Psoas muscle (tissue), 8 donors: Measurements from ENCODE around the gene CYP4F8. TPM values are rescaled to one million over a fixed set of nuclear protein-coding genes. Genes with fewer than 3 reads are reported as not detected.

Experiments
- ATAC-seq, 4 donors: fragments of 200-7000 bp; cut with Tn5 transposase; one replicate each; pipeline ENCODE4 v1.9.1; 2020; ENCODE audit warnings: moderate library complexity in 3 of 4, mild to moderate bottlenecking in 2 of 4
- DNase-seq, 2 donors: peaks; one replicate each; pipeline ENCODE4 v3.0.0-alpha.2; 2020
- H3K27ac ChIP-seq: fragments of 200-600 bp; one replicate; pipeline ENCODE4 v1.8.0; 2022
- H3K27me3 ChIP-seq, 3 donors: fragments of 200-600 bp in 1 of 3; one replicate each; pipeline versions ENCODE4 v1.6.1 to v1.8.0; 2013 to 2022; ENCODE audit warnings: low read length in 2 of 3, mild to moderate bottlenecking in 2 of 3, moderate library complexity in 1 of 3; ENCODE audit not compliant: insufficient read depth in 3 of 3
- H3K36me3 ChIP-seq, 2 donors: fragments of 200-600 bp in 1 of 2; one replicate each; pipeline versions ENCODE4 v1.6.1 to v1.8.0; 2013 to 2022; ENCODE audit warnings: low read depth in 1 of 2, mild to moderate bottlenecking in 1 of 2, moderate library complexity in 1 of 2; ENCODE audit not compliant: insufficient read depth in 1 of 2
- H3K4me1 ChIP-seq: fragments of 200-600 bp; one replicate; pipeline ENCODE4 v1.8.0; 2022
- H3K4me3 ChIP-seq: fragments of 200-600 bp; one replicate; pipeline ENCODE4 v1.8.0; 2022; ENCODE audit warnings: mild to moderate bottlenecking
- H3K9me3 ChIP-seq: fragments of 200-600 bp; one replicate; pipeline ENCODE4 v1.8.0; 2022
- WGBS, 3 donors: extraction: QIAGEN DNeasy Blood & Tissue Kit; methylation state at CpG; one replicate each; pipeline versions ENCODE4 v1.1.6 to v1.1.7; 2013; 5-methylcytosine and 5-hydroxymethylcytosine counted together
- intact Hi-C, 2 donors: fragments of 100-400 bp; cut with DNase I; formaldehyde crosslinking; loops; one replicate each; pipeline versions ENCODE4 v1.11.0 to v1.14.2; 2022
- polyA plus RNA-seq, 3 donors: library from polyadenylated mRNA; stranded (reverse); fragments of 200-250 nt; gene quantifications; one replicate each; pipeline ENCODE4 v1.2.3, GENCODE V29; 2013
- total RNA-seq, 4 donors: library from RNA; stranded (reverse); fragmentation: NEBNext Ultra II Directional in 2 of 4; extraction: Animal tissue kit (Norgen Biotek cat#: 25700) in 2 of 4; gene quantifications; one replicate each; pipeline versions ENCODE4 v1.2.1 to v1.2.4, GENCODE V29; 2021 to 2023
- TF ChIP-seq, protein P1 (sequence below): fragments of 200-600 bp; IDR thresholded peaks from one replicate; pipeline ENCODE4 v1.8.0; 2022; ENCODE audit warnings: antibody characterized with exemption
- donor health status: healthy with polysubstance abuse.
- donor health status: DM: no; HTN: no; CAD: no; lungs with moderate emphysema.
- donor health status: Bipolar disorder and iron deficiency.
- donor health status: healthy.
- donor health status: DM: yes; HTN: yes; CAD: no.
- donor health status: DM: no; HTN: no; CAD: no.
- donor health status: DM: no; HTN: no; CAD: no.
- donor health status: DM: yes; HTN: yes; CAD: no.

The CYP4F8 gene
- total and polyA plus RNA-seq, 7 donors = not detected

DNA sequence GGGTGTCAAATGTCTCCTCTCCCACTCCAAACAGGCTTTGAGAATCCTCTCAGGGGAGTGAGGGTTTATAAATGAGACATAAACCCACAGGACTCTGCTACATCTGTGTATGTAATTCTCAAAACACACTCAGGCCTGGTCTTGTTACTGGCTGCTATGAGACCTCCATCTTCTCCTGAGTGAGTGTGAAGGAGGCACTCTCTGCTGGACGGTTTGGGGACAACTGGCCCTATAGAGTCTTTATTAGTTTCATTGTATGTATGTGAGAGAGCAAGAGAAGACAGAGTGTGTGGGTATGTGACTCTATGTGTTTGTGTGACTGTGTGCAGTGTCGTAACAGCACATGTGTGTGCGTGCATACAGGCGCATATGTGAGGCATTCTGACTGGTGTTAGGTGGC lies 48.2 kb downstream of the CYP4F8 start:
- TF ChIP-seq, protein P1, sequence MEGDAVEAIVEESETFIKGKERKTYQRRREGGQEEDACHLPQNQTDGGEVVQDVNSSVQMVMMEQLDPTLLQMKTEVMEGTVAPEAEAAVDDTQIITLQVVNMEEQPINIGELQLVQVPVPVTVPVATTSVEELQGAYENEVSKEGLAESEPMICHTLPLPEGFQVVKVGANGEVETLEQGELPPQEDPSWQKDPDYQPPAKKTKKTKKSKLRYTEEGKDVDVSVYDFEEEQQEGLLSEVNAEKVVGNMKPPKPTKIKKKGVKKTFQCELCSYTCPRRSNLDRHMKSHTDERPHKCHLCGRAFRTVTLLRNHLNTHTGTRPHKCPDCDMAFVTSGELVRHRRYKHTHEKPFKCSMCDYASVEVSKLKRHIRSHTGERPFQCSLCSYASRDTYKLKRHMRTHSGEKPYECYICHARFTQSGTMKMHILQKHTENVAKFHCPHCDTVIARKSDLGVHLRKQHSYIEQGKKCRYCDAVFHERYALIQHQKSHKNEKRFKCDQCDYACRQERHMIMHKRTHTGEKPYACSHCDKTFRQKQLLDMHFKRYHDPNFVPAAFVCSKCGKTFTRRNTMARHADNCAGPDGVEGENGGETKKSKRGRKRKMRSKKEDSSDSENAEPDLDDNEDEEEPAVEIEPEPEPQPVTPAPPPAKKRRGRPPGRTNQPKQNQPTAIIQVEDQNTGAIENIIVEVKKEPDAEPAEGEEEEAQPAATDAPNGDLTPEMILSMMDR = no peak
- Histone ChIP-seq H3K9me3 (peaks cover 7% of the 10 kb centered on the region), H3K36me3 (no peaks in the 10 kb centered on the region), H3K27me3 (peaks cover 0 to 3% (median 0%) of the 10 kb centered on the region in 3 donors), H3K27ac (no peak overlapping the region), H3K4me1 (no peaks in the 10 kb centered on the region), H3K4me3 (no peak overlapping the region)
- DNase-seq (no peak), ATAC-seq (no peak)
- intact Hi-C loops = no loop called here
- WGBS, 3 donors = 73 to 75% (median 73%) methylated on average over 4 of the region's 4 CpGs

DNA sequence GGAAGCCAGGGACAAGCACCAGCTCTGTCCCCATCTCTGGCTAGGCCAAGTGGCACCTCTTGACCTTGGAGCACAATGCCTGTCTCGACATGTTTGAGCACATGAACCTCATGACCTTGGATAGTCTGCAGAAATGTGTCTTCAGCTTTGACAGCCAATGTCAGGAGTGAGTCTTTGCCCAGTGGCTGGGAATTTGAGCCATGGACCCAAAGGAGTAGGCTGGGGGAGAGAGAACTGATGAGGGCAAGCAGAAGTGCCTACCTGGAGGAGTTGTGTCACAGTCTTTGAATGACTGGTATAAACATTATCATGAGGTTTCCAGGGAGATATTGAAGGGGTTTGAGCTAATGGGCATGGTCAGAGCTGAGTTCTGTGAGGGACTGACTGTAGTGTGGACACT lies 51.2 kb downstream of the CYP4F8 start:
- no peaks in the 10 kb centered on the region for H3K4me1 ChIP-seq
- peaks cover 0 to 3% (median 0%) of the 10 kb centered on the region in 3 donors for H3K27me3 ChIP-seq
- no peak overlapping the region for H3K4me3 ChIP-seq
- peaks cover 7% of the 10 kb centered on the region for H3K9me3 ChIP-seq
- no peak for DNase-seq
- intact Hi-C loops = no loop called here
- H3K36me3 ChIP-seq = no peaks in the 10 kb centered on the region
- H3K27ac ChIP-seq = no peak overlapping the region
- 23 to 27% (median 25%) methylated on average over 1 of the region's 1 CpG for WGBS, 3 donors
- no peak for ATAC-seq
- TF ChIP-seq, protein P1 = no peak

DNA sequence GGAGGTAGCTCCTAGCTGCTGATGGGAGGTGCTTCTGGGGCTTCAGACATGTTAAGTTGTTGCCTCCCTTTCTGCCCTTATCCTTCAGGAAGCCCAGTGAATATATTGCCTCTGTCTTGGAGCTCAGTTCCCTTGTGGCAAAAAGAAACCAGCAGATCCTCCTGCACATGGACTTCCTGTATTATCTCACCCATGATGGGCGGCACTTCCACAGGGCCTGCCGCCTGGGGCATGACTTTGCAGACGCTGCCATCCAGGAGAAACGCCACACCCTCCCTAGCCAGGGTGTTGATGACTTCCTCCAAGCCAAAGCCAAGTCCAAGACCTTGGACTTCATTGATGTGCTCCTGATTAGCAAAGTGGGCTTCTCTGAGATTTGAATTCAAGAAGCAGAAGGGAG lies 51.9 kb downstream of the CYP4F8 start:
- no peak overlapping the region for H3K4me3 ChIP-seq
- DNase-seq = no peak
- peaks cover 7% of the 10 kb centered on the region for H3K9me3 ChIP-seq
- TF ChIP-seq, protein P1 = no peak
- no peak for ATAC-seq
- WGBS, 3 donors = 44 to 67% (median 48%) methylated on average over 4 of the region's 4 CpGs
- H3K27ac ChIP-seq = no peak overlapping the region
- H3K27me3 ChIP-seq = peaks cover 0 to 3% (median 0%) of the 10 kb centered on the region in 3 donors
- intact Hi-C loops = no loop called here
- no peaks in the 10 kb centered on the region for H3K36me3 ChIP-seq
- no peaks in the 10 kb centered on the region for H3K4me1 ChIP-seq

DNA sequence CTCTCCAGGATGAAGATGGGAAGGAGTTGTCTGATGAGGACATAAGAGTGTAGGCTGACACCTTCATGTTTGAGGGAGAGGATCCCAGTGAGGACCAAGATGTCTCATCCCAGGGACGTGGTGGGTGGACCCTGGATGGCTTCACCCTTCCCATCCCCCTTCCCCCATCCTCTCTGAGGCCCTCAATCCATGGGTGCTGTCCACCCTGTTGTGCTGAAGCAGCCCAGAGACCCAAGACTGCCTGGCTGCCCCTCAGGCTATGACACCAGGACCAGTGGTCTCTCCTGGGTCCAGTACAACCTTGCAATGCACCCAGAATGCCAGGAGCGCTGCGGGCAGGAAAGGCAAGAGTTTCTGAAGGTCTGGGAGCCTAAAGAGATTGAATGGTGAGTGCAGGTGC lies 54.4 kb downstream of the CYP4F8 start:
- H3K27ac ChIP-seq = no peak overlapping the region
- ATAC-seq (no peak), DNase-seq (no peak)
- peaks cover 7% of the 10 kb centered on the region for H3K9me3 ChIP-seq
- peaks cover 0 to 3% (median 0%) of the 10 kb centered on the region in 3 donors for H3K27me3 ChIP-seq
- TF ChIP-seq, protein P1 = no peak
- no peak overlapping the region for H3K4me3 ChIP-seq
- no peaks in the 10 kb centered on the region for H3K36me3 ChIP-seq
- intact Hi-C loops = no loop called here
- WGBS, 3 donors = 52 to 62% (median 59%) methylated on average over 3 of the region's 3 CpGs
- H3K4me1 ChIP-seq = no peaks in the 10 kb centered on the region

DNA sequence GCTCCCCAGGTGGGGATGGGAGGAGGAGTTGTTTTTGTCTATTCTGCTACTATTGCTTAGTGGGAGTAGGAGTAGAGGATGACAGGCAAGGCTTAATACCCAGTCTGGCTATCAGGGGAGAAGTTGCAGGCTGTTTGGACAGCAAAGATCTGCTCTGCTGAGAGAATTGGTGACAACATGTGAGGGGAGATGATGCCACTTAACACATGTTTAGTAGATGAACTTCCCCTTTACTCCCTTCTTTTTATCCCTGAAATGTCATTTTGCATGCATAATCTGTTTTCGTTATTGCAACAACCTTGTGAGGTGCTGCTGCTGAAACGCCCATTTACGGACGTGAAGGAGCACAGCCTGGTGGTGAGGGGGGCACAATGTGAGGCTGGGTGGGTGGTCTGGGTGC lies 54.9 kb downstream of the CYP4F8 start:
- Histone ChIP-seq H3K4me1 (no peaks in the 10 kb centered on the region), H3K36me3 (no peaks in the 10 kb centered on the region), H3K9me3 (peaks cover 5% of the 10 kb centered on the region), H3K4me3 (no peak overlapping the region), H3K27me3 (peaks cover 0 to 3% (median 0%) of the 10 kb centered on the region in 3 donors), H3K27ac (no peak overlapping the region)
- no peak for ATAC-seq
- TF ChIP-seq, protein P1 = no peak
- intact Hi-C loops = no loop called here
- no peak for DNase-seq
- WGBS, 3 donors = 48 to 65% (median 59%) methylated on average over 4 of the region's 4 CpGs
